ENCODE data around the gene MPPED1. TPM values are rescaled to one million over a fixed set of nuclear protein-coding genes. Genes with fewer than 3 reads are reported as not detected.

Gene MPPED1
- total and polyA plus RNA-seq, 2 of the 13 experiments (the other 11 are each of a cell fraction or from before 2014, with no cell fraction given) = 0.77 TPM; not detected in 1

DNA sequence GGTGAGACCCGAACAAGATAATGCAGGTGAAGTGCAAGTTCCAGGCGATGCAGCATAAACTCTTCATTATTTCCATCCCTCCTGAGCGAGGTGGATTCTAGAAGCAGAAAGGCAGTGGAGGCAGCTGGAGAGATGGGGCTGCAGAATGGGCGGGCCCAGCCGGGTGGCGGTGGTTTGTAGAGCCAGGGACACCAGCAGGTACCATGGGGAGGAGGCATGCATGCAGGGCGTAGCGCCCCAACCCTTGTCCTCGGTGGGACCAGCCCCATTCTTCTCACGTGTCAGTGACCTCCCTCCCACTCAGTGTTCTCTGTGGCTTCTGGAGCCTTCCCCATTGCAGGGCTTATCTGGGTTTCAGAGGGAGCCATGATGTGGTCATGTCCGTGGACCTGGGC lies 38.0 kb downstream of the MPPED1 start:
- in situ Hi-C loops (cut with HindIII; ENCODE audit: extremely low pct_ligation_motif_present, low pct_unique_long_range_greater_than_20kb) (no loop called here), intact Hi-C loops (cut with micrococcal nuclease; ENCODE audit: unreplicated experiment) (no loop called here)
- no TSS peak for BruUV-seq (replicated peaks)
- Histone ChIP-seq H3K4me1 (ENCODE audit: insufficient read depth, low read length) (no peaks in the 10 kb centered on the region), H2AFZ (ENCODE audit: low read length) (no peak overlapping the region), H4K20me1 (ENCODE audit: insufficient read depth, low read length) (no peaks in the 10 kb centered on the region), H3K9ac (ENCODE audit: insufficient read depth, low read depth, low read length) (no peak overlapping the region), H3K4me3 (replicated peaks in 1 of 3; ENCODE audit: insufficient read depth in 1 of 3, low read depth in 2 of 3, low read length in 3 of 3) (no peak overlapping the region), H3K79me2 (ENCODE audit: insufficient read depth, low read length) (no peaks in the 10 kb centered on the region), H3K36me3 (replicated peaks in 1 of 2; ENCODE audit: control insufficient read depth in 1 of 2, insufficient read depth in 2 of 2, low read length in 2 of 2) (no peaks in the 10 kb centered on the region), H3K9me3 (ENCODE audit: low read length) (no peaks in the 10 kb centered on the region), H3K27ac (ENCODE audit: extremely low read length, insufficient read depth, low read length) (no peak overlapping the region), H3K4me2 (ENCODE audit: low read depth, low read length) (no peak overlapping the region), H3K27me3 (ENCODE audit: control insufficient read depth in 1 of 2, insufficient read depth in 2 of 2, low read length in 2 of 2) (no peaks in the 10 kb centered on the region)
- ATAC-seq (no peak), FAIRE-seq (no peak), DNase-seq (ENCODE audit: low spot score) (no peak)
- CTCF ChIA-PET (ENCODE audit: low intra/inter-chr PET ratio, low total read pairs) = no interaction called here
- TF ChIP-seq NR2C2 (CRISPR knock-in tag; IDR thresholded peaks at IDR 0.05; ENCODE audit: borderline replicate concordance) = no peak
- no peak for TF ChIP-seq ZNF788 (CRISPR knock-in tag; IDR thresholded peaks at IDR 0.05; ENCODE audit: borderline replicate concordance)
- no peak for TF ChIP-seq SIX4 (CRISPR knock-in tag; IDR thresholded peaks at IDR 0.05)
- TF ChIP-seq ZNF557 (CRISPR knock-in tag; IDR thresholded peaks at IDR 0.05) = no peak
- no peak for TF ChIP-seq TERF1 (CRISPR knock-in tag; IDR thresholded peaks at IDR 0.05)
- TF ChIP-seq SNAI1 (CRISPR knock-in tag; IDR thresholded peaks at IDR 0.05; ENCODE audit: borderline replicate concordance) = no peak
- TF ChIP-seq WIZ (CRISPR knock-in tag; IDR thresholded peaks at IDR 0.05) = no peak
- no peak for TF ChIP-seq ELF4 (CRISPR knock-in tag; IDR thresholded peaks at IDR 0.05; ENCODE audit: borderline replicate concordance)
- no peak for TF ChIP-seq GLI4 (CRISPR knock-in tag; IDR thresholded peaks at IDR 0.05; ENCODE audit: borderline replicate concordance)
- no peak for TF ChIP-seq ZNF432 (CRISPR knock-in tag; IDR thresholded peaks at IDR 0.05; ENCODE audit: borderline replicate concordance)
- no peak for TF ChIP-seq TOPORS (CRISPR knock-in tag; IDR thresholded peaks at IDR 0.05)
- no peak for TF ChIP-seq TBX2 (CRISPR knock-in tag; IDR thresholded peaks at IDR 0.05; ENCODE audit: borderline replicate concordance)
- 34% methylated on average over 11 of the region's 11 CpGs for WGBS (ENCODE audit: low lambda C conversion rate)
- POLR2A ChIA-PET = no interaction called here
